Right lobe of liver (tissue), 4 donors: Measurements from ENCODE around the gene PLCB4.

Source experiments
- CTCF ChIP-seq, 4 donors: fragments of 200-600 bp in 3 of 4; fragments of 450-650 bp in 1 of 4; IDR thresholded peaks; one replicate each; pipeline versions ENCODE4 v1.5.1 to v1.8.0; 2016 to 2022; ENCODE audit warnings: antibody characterized with exemption in 4 of 4, mild to moderate bottlenecking in 2 of 4
- POLR2A ChIP-seq: fragments of 450-650 bp; IDR thresholded peaks from one replicate; pipeline ENCODE4 v1.6.1; 2017; ENCODE audit warnings: antibody characterized with exemption, mild to moderate bottlenecking
- donor health status: DM: no; HTN: no; CAD: no.
- donor health status: DM: no; HTN: no; CAD: no.
- donor health status: DM: no; HTN: yes; CAD: no.

- TF ChIP-seq POLR2A (no peak), CTCF (IDR thresholded peaks at IDR 0.05) (no peak)
Measured at GRCh38 chr20:9246731-9247130, 177.8 kb downstream of the PLCB4 start.
